GM20000 (cell line): ENCODE measurements around the gene AKAP9.
A peak's percentile ranks its signal among the peaks of the same experiment; 100 is the strongest.

Experiments used
- DNase-seq: peaks from one replicate; pipeline ENCODE4 v3.0.0; 2012; ENCODE audit warnings: low spot score
- CTCF ChIP-seq: IDR thresholded peaks from 2 replicates; pipeline ENCODE4 v1.5.1; 2012; ENCODE audit warnings: mild to moderate bottlenecking, control low read depth; ENCODE audit errors: extremely low read depth, missing control alignments

AKAP9 gene

GRCh38 chr7:92121681-92122080 lies 181.0 kb downstream of the AKAP9 start:
- no peak for DNase-seq
- TF ChIP-seq CTCF, result no peak

- DNase-seq, result no peak
- no peak for TF ChIP-seq CTCF
These were observed 190.4 kb downstream of the AKAP9 start for GRCh38 chr7:92131093-92131492.

GRCh38 chr7:92131764-92132330 lies 191.2 kb downstream of the AKAP9 start:
- no peak for DNase-seq
- no peak for TF ChIP-seq CTCF

- DNase-seq, result peak; percentile 45
- TF ChIP-seq CTCF, result no peak
These were observed 192.6 kb downstream of the AKAP9 start for GRCh38 chr7:92133133-92133736.

GRCh38 chr7:92133737-92134270 lies 193.1 kb downstream of the AKAP9 start:
- DNase-seq, result peak; percentile 59
- peak; percentile 76 for TF ChIP-seq CTCF

- no peak for TF ChIP-seq CTCF
- peak; percentile 93 for DNase-seq
These were observed 193.8 kb downstream of the AKAP9 start, which contains the start of gene CYP51A1 for GRCh38 chr7:92134271-92135051. Gene CYP51A1, minus strand, starts transcription at chr7:92134477. Its CDS starts 113 bp downstream, at chr7:92134364.
